GM18868 (cell line): ENCODE results near the gene CDC6.

Source experiments
- ATAC-seq: cut with Tn5 transposase; IDR thresholded peaks from one replicate; pipeline ENCODE4 v1.9.1; 2021; ENCODE audit warnings: mild to moderate bottlenecking, moderate library complexity; ENCODE audit not compliant: unreplicated experiment

The CDC6 gene, protein sequence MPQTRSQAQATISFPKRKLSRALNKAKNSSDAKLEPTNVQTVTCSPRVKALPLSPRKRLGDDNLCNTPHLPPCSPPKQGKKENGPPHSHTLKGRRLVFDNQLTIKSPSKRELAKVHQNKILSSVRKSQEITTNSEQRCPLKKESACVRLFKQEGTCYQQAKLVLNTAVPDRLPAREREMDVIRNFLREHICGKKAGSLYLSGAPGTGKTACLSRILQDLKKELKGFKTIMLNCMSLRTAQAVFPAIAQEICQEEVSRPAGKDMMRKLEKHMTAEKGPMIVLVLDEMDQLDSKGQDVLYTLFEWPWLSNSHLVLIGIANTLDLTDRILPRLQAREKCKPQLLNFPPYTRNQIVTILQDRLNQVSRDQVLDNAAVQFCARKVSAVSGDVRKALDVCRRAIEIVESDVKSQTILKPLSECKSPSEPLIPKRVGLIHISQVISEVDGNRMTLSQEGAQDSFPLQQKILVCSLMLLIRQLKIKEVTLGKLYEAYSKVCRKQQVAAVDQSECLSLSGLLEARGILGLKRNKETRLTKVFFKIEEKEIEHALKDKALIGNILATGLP

DNA sequence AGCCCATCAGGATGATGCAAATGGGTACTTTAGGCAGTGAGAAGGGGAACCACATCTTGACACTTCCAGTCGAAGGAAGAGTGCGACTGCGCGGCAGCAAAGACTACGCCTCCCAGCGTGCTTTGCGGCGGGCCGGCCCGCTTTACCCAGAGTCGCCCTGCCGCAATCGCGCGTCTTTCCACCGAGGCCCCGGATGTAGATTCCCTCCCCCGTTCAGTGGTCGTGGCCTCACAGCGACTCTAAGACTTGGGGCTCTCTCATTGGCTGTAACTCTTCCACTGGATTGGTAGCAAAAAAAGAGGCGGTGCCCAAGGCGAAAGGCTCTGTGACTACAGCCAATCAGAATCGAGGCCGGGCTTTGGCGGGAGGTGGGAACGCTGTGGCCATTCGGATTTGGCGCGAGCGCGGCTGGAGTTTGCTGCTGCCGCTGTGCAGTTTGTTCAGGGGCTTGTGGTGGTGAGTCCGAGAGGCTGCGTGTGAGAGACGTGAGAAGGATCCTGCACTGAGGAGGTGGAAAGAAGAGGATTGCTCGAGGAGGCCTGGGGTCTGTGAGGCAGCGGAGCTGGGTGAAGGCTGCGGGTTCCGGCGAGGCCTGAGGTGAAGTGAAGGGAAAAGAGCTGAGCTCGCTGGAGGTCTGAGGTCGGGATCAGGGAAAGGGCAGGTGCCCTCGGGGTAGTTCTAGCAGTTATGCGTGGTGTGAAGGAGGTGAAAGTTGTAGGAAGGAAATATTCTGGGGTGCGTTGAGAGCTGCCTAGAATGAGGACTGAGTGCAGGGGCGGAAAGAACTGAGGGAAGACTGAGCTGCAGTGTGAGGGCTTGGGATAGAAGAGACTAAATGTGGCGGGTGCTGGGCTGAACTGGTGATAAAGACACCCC lies at the start of gene CDC6:
CDC6 (plus strand) TSS at position 386 of the 876 bp plus-strand sequence. CDS start 1,542 bp downstream, outside the sequence.
- ATAC-seq: peak; percentile 91

DNA sequence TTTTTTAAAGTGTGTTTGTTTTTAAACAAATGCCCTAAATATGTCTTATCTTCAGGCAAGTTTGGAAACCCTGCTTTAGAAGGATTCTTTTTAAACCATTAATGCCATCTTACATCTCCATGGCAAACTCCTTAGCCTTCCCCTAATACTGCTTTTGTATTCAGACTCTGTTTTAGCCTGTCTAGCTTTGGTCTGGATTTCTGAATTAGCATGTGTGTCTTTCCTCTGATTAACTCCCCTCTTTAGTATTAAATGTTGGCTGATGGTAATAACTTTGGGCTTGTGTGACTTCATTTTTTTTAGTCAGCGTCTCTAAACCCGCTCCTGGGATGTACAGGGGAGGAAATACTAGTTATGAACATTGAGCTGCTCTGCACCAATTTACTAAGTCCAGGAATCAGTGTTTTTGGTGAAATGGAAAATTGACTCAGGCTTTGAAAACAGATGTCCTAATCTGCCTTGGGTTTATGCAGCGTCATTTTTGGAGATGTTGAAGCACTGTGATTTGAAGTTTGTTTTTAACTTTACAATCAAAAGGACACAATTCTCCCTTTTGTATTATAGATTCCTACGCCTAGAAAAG lies 46.3 kb upstream of the CDC6 start:
- no peak for ATAC-seq

DNA sequence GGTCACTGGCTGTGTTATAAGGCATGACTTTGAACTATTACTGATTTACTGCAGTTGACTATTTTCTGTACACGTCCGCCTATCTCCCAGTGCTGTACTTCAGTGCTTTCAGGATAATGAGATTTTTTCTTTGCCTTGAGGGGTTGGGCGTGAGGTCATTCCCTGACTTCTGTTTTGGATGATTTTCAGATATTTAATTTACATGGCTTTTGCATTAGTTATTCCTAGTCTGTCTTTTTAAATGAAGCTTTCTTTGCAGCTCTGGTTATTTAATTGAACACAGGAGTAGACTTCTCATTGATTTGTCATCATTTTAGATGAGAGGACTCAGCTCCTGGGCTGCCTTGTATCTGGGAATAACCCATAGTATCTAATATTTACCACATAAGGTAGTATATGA lies 44.9 kb upstream of the CDC6 start:
- no peak for ATAC-seq

DNA sequence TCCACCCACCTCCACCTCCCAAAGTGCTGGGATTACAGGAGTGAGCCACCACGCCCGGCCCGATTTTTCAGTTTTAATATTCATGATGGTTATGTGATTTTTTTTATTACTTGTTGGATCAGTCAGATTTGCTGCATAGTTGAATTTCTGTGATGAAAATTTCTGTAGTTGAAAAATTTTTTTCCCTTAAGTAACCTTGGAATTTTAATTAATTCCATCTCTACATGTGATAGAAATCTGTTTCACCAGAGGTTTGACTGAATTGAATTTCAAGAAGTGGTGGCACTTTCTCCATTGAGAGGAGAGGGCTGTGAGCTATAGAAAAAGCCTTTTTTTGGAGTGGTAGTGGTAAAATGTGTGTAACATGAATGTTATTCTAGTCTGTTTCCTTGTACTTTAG lies 43.9 kb upstream of the CDC6 start:
- ATAC-seq: no peak

DNA sequence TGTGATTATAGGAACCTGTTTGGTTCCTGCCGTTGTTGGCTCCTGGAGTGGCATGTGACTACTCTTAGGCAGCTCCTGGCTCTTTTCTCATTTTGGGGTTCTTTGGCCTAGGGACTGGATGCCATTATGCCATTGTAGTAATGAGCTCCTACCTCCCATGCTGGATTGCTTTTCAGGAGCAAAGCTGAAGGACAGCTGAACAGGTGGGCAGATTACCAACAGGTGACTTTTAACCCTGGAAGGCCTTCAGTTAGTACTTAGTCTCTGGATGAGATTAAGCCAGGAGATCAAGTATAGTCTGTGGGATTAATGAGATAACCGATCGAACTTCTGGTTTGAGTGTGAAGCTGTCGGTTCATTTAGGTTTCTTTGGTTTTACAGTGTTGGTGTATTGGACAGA lies 43.4 kb upstream of the CDC6 start:
- ATAC-seq: no peak

DNA sequence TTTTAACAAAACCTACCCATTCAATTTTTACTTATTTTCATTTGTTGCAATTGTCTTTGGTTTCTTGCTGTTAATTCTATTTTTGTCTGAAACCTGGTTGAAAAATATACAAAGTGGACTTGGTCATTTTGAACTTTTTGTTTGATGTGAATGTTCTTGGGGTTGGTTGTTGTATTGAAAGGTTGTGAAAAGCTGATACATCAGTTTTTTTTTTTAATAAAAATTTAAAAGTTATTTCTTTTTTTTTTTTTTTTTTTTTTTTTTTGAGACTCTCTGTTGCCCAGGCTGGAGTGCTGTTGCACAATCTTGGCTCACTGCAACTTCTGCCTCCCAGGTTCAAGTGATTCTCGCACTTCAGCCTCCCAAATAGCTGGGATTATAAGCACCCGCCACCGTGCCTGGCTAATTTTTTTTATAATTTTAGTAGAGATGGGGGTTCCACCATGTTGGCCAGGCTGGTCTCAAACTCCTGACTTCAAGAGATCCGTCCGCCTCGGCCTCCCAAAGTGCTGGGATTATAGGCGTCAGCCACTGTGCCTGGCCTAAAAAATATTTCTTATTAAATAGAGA lies 39.7 kb upstream of the CDC6 start:
- ATAC-seq: no peak

DNA sequence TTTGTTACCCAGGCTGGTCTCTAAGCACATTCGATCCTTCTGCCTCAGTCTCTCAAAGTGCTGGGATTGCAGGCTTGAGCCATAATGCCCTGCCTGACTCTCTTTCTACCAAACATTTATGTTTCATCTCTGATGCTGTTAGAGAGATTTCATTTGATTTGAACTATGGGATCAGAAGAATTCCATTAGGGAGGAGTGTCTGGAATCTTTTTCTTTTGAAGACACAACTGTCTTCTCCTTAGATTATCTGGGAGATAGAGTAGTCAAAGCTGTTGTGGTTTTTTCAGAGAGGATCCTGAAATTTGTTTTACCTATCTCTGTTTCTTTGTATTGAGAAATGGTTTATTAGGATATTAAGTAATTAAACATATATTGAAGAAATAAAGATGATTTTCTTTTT lies 39.2 kb upstream of the CDC6 start:
- ATAC-seq: no peak

DNA sequence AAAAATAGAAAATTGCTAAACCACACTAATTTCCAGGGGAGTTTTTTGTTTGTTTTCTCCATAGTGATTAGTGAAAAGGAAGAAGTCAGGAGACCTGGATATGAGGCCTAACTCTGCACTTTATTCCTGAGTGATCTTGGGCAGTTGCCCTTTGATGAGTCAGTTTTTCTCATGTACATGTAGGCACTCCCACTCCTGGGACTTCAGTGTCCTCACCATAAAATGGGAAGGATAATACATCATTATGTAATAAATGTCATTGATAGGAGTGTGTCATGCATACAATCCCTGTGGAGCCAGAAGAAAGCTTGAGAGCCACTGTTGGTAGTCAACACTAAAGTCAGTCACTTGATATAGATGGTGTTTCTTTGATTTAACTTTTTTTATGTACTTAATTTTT lies 36.1 kb upstream of the CDC6 start:
- no peak for ATAC-seq

DNA sequence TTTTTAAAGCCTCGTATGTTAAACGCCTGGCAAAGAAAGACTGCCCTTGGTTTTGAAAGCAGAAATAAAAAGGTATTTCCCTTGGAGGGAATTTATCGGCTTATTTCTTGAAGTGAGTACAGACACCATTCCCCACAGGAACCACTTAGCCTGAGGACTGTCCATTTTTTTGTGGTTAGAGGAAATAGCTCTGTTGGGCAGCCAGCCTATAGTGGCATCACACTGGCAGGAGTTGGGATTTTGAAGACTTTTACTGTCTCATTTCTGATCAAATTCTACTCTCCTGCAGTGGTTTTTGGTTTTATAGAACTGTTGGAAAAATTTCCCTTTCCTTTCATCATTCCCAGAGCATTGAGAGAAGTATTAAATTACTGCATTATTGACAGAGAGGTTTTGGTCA lies 34.1 kb upstream of the CDC6 start:
- ATAC-seq: no peak

DNA sequence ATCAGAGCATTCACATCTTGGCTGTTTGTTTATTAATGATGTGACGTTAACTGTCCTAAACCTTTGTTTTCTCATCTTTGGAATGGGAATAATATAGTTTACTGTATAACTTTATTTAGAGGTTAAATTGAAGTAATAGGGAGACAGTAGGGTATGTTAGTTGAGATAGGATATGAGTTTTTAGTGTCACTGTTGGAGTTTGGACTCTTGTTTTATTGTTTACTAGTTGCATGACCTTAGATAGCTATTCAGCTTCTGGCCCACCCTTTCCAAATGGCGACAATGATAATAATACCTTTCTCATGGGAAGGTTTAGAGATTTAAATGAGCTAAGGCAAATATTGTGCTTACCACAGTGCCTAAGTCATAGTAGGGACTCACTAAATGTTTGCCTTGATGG lies 28.2 kb upstream of the CDC6 start:
- ATAC-seq: no peak

DNA sequence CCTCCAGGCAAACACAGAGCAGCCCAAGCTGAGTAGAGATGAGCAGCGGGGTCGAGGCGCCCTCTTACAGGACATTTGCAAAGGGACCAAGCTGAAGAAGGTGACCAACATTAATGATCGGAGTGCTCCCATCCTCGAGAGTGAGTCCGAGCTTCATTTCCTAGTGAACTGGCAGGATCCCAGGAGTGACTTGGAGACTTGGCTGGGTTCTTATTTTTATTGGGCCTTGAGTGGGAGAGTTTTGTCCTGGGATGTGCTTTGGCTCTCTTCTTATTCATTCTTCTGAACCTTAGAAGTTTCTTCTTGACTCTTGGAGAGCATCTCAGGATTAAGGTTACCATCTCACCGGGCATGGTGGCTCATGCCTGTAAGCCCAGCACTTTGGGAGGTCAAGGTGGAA lies 27.2 kb upstream of the CDC6 start:
- ATAC-seq: no peak

DNA sequence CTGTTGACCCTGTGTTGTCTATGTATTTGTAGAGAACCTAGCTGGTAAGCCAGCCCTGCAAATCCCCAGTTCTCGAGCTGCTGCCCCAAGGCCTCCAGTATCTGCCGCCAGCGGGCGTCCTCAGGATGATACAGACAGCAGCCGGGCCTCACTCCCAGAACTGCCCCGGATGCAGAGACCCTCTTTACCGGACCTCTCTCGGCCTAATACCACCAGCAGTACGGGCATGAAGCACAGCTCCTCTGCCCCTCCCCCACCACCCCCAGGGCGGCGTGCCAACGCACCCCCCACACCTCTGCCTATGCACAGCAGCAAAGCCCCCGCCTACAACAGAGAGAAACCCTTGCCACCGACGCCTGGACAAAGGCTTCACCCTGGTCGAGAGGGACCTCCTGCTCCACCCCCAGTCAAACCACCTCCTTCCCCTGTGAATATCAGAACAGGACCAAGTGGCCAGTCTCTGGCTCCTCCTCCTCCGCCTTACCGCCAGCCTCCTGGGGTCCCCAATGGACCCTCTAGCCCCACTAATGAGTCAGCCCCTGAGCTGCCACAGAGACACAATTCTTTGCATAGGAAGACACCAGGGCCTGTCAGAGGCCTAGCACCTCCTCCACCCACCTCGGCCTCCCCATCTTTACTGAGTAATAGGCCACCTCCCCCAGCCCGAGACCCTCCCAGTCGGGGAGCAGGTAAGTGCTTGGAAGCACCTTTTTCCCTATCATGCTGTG lies 23.1 kb upstream of the CDC6 start:
- ATAC-seq: no peak

DNA sequence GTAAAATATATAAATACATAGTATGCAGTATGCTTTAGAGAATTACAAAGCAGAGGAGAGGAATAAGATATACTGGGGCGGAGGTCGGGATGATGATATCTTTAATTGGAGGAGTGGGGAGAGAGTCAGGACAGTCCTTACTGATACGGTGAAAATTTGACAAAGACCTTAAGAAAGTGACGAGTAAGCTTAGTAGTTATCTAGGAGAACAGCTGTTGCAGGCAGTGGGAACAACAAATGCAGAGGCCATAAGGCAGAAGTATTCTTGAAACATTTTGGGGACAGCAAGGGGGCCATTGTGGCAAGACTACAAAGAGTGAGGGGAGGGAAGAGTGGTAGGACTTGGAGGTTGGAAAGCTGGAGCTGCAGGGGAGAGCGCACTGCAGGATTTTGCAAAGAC lies 22.3 kb upstream of the CDC6 start:
- no peak for ATAC-seq

DNA sequence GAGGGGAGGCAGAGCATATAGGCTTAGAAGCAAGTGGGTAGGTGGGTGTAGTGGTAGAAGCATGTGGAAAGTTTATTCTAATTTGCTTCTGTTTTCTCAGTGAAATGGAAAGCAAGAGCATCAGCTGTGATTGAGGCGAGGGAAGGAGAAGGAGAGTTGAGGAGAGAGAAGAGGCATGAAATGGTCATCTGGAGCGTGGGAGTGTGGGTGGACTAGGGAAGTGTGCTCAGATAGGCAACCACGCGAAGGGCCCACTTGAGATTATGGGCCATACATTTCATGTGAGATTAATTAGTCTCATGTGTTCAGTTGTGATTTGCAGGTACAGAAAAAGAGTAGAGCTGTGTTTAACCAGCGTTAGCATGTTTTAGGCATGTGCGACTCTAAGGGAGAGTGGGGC lies 20.8 kb upstream of the CDC6 start:
- no peak for ATAC-seq

DNA sequence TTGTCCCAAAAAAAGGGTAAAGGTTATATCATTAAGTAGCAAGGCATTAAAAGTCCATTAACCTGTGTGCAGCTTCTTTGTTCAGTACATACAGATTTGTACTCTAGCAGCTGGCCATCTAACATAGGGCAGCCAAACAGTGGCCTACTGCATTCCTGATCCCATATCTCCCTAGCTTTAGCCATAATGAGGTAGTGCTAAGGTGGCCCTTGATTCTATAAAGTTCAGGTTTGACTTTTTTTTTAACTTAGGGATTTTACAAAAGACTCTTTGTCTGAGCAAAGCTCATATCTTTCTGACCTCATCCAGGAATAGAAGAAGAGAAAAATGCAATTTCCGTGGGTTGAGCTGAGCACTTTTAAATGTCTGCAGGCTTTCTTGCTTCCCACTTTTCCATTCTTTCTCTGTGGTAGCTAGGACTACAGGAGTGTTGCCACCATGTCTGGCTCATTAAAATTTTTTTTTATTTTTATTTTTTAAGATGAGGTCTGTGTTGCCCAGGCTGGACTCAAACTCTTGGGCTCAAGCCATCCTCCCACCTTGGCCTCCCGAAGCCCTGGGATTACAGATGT lies 19.5 kb upstream of the CDC6 start:
- ATAC-seq: no peak

DNA sequence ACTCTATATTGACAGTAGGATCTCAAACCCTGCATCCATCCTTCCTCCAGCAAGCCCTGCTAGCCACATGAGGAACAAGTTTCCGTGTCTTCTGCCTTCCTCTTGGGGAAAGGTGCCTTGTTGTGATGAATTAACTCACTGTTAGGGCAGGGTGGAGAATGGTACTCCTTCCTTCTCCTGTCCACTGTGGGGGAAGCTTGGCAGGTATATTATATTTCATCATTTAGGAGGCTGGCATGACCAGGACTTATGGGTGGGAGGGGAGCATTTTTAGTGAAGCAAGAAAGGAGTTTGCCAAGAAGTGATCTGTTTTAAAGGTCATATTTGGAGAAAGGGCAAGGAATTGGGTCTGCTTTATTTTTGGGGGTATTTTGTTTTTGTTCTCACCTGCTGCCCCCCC lies 9.3 kb upstream of the CDC6 start:
- no peak for ATAC-seq

DNA sequence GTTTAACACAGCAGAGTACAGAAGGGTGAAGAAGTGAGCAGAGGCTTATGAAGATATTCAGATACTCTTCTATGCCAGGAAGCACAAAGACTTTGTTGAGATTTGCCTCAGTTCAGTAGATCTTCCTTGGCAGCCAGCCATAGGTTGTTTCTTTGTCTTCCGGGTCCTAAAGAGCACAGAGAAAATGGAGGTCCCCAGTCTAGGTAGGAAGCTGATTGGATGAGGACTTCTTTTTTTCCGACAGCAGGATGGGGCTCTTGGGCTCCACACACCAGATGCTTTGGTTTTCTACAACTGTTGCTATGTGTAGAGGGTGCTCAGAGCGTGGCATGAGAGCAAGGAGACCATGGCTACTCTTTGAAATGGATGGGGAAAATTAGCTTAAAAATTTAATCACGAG lies 8.3 kb upstream of the CDC6 start:
- no peak for ATAC-seq

DNA sequence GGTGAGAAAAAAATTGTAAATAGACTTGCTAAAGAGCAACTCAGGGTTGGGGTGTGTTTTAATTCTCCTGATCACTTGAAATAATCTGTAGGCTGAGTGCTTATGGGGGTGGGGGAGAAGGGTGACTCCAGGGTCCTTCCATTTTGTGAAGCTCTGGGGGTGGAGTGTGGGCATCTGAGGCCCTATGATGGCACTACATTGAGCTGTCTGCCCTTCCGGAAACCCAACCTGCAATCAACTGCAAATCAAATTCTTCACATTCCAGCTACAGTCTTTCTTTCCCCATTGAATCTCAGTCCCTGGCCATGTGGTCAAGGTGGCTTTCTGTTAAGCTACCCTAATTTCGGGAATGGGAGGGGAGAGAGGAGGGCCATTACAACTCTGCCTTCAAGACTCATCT lies 6.0 kb upstream of the CDC6 start:
- no peak for ATAC-seq

DNA sequence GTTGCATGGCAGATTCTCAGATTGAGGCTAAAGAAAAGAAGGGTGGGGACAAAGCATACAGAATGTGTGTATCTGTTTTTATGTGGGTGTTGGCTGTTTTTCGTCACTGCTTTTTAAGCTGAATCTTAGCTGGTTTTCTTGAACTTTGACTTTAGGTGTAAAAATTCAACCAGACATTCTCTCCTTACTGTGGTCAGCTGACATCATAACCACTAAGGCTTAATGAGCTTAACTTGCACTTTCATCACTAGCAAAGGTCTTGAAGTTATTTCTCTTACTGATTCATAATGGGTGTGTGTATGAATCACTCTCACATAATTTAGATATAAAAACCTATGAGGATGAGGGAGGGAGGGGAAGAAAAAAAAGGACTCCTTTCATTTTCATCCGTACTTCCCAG lies 4.0 kb upstream of the CDC6 start:
- no peak for ATAC-seq

DNA sequence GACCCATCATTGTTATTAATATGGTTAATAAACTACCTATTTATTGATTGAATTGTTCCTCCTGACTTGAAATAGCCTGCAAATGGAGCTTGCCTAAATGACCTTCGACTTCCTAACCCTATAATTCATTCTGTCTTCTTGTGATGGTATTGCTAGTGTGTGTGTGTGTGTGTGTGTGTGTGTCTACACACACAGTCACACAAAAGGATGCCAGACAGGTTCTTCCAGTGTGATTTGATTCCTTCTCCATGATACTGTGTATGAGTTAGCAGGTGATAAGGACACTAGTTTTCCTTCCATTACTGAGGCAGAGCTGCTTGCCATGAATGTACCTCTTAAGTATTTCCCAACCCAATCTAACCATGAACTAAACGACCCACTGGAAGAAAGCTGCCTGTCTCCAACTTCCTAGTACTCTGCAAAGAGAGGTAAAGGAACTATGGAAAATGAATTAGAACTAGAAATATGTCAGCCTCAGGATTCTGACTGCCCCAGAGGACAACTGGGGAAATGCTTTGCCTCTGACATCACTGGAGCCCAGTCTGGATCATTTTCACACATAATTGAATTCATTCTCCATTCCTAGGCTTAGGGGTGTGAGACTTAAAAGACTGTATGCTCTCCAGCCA lies 3.5 kb upstream of the CDC6 start:
- no peak for ATAC-seq
